Panc1 (cell line): ENCODE data around the gene MYO16. TPM values are rescaled to one million over a fixed set of nuclear protein-coding genes. Genes with fewer than 3 reads are reported as not detected.

Source experiments
- ATAC-seq: fragments of 200-7000 bp; cut with Tn5 transposase; 2 replicates; pipeline ENCODE4 v1.9.1; 2020; ENCODE audit warnings: mild to moderate bottlenecking, moderate library complexity
- BruUV-seq: library from RNA; stranded (reverse); fragments of 400-500 nt; replicated peaks from 2 replicates; lab custom pipeline; 2021; lab: Mats Ljungman, UMichigan
- CTCF ChIA-PET: fragments of 300-600 bp; sonication (Branson Sonifier 250); formaldehyde crosslinking; loops from one replicate; lab custom pipeline; 2022; ENCODE audit warnings: antibody characterized with exemption; lab: Charles Lee
- POLR2A ChIA-PET: fragments of 300-600 bp; sonication (Branson Sonifier 250); formaldehyde crosslinking; loops from one replicate; lab custom pipeline; 2022; ENCODE audit warnings: antibody characterized with exemption; lab: Charles Lee
- DNase-seq: peaks from one replicate; pipeline ENCODE4 v3.0.0-alpha.2; 2010; ENCODE audit warnings: low read depth, low spot score
- H3K27ac ChIP-seq: 2 replicates; pipeline ENCODE4 v1.5.1; 2011; ENCODE audit warnings: mild to moderate bottlenecking, low read length, inconsistent platforms
- H3K27me3 ChIP-seq: fragments of 200-500 bp; sonication (Bioruptor generic); 2 replicates; pipeline ENCODE4 v1.6.0; 2014; ENCODE audit warnings: low read length, inconsistent platforms; ENCODE audit not compliant: control insufficient read depth, insufficient read depth
- H3K36me3 ChIP-seq: fragments of 200-500 bp; sonication (Bioruptor generic); 2 replicates; pipeline ENCODE4 v1.5.1; 2014; ENCODE audit warnings: inconsistent platforms, mild to moderate bottlenecking, low read length, moderate library complexity; ENCODE audit not compliant: control insufficient read depth, insufficient read depth
- H3K4me1 ChIP-seq: 2 replicates; pipeline ENCODE4 v1.5.1; 2011; ENCODE audit warnings: inconsistent platforms, mild to moderate bottlenecking, low read length, moderate library complexity; ENCODE audit not compliant: control insufficient read depth, insufficient read depth
- H3K4me3 ChIP-seq, 2 experiments: 2 replicates each; pipeline ENCODE4 v1.5.1; 2011 to 2012; ENCODE audit warnings: low read depth in 2 of 2, low read length in 2 of 2, mild to moderate bottlenecking in 2 of 2, inconsistent platforms in 1 of 2, moderate library complexity in 1 of 2
- H3K9me3 ChIP-seq: fragments of 200-500 bp; sonication (Bioruptor generic); 2 replicates; pipeline ENCODE4 v1.5.1; 2014; ENCODE audit warnings: low read depth, mild to moderate bottlenecking, inconsistent platforms, low read length, moderate library complexity; ENCODE audit not compliant: control insufficient read depth, insufficient read depth
- POLR2AphosphoS5 ChIP-seq: IDR thresholded peaks from 2 replicates; pipeline ENCODE4 v1.6.1; 2012; ENCODE audit warnings: mild to moderate bottlenecking, low read depth, low read length, moderate library complexity
- SIN3A ChIP-seq: IDR thresholded peaks from 2 replicates; pipeline ENCODE4 v1.6.1; 2012; ENCODE audit warnings: low read depth, mild to moderate bottlenecking, low read length, moderate library complexity, borderline replicate concordance; ENCODE audit not compliant: insufficient read depth
- TCF7L2 ChIP-seq: IDR thresholded peaks from 2 replicates; pipeline ENCODE4 v1.6.1; 2011; ENCODE audit warnings: mild to moderate bottlenecking, low read depth, low read length, inconsistent platforms
- in situ Hi-C: cut with HindIII; loops from 2 replicates; pipeline ENCODE4 v1.10.0; 2016; ENCODE audit warnings: low sequenced_read_pairs, low pct_unique_long_range_greater_than_20kb
- intact Hi-C: fragments of 100-400 bp; cut with micrococcal nuclease; formaldehyde crosslinking; loops from one replicate; pipeline ENCODE4 v1.10.0; 2022; ENCODE audit not compliant: unreplicated experiment
- total RNA-seq: library from RNA; stranded (reverse); gene quantifications from one replicate; pipeline ENCODE4 v1.2.1, GENCODE V29; 2021; ENCODE audit not compliant: unreplicated experiment
- TF ChIP-seq, protein P1 (sequence below): fragments of 450-650 bp; IDR thresholded peaks from 2 replicates; pipeline ENCODE4 v1.5.1; 2017; ENCODE audit warnings: mild to moderate bottlenecking
- TF ChIP-seq, protein P2 (sequence below), 2 experiments: IDR thresholded peaks; 2 replicates each; pipeline ENCODE4 v1.6.1; 2011 to 2012; ENCODE audit warnings: low read depth in 2 of 2, control low read depth in 1 of 2, low read length in 1 of 2, mild to moderate bottlenecking in 1 of 2, moderate library complexity in 1 of 2; ENCODE audit not compliant: insufficient read depth in 1 of 2

Gene MYO16
- total RNA-seq, 1 experiment from 2014 or later, result 0.08 TPM

DNA sequence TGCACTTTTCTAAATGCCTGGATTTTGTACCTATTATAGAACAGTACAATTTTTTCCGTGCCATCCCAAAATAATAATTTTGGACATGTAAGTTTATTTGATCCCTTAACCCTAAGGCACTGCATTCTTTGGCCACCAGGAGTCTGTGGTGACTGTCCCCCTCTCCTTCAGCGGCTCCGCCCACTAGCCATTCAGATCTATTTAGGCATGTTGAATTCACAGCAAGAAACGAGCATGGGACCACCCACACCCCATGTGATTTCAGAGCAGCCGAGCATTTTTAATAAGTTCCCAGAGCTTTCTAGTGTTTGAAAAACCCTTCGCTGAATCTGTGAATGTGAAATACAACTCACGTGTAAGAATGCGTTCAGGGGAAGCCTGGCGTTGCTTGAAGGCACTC lies 567.5 kb downstream of the MYO16 start:
- ATAC-seq, result no peak
- CTCF ChIA-PET, result no interaction called here
- DNase-seq, result no peak
- Histone ChIP-seq H3K27me3 (no peaks in the 10 kb centered on the region), H3K4me3 (no peak overlapping the region), H3K36me3 (no peaks in the 10 kb centered on the region), H3K9me3 (no peaks in the 10 kb centered on the region), H3K27ac (no peak overlapping the region), H3K4me1 (no peaks in the 10 kb centered on the region; the same call in 1 of the 2 replicates)
- intact Hi-C loops (no loop called here), in situ Hi-C loops (no loop called here)
- no peak for TF ChIP-seq POLR2AphosphoS5
- no peak for TF ChIP-seq SIN3A
- TF ChIP-seq, protein P1, sequence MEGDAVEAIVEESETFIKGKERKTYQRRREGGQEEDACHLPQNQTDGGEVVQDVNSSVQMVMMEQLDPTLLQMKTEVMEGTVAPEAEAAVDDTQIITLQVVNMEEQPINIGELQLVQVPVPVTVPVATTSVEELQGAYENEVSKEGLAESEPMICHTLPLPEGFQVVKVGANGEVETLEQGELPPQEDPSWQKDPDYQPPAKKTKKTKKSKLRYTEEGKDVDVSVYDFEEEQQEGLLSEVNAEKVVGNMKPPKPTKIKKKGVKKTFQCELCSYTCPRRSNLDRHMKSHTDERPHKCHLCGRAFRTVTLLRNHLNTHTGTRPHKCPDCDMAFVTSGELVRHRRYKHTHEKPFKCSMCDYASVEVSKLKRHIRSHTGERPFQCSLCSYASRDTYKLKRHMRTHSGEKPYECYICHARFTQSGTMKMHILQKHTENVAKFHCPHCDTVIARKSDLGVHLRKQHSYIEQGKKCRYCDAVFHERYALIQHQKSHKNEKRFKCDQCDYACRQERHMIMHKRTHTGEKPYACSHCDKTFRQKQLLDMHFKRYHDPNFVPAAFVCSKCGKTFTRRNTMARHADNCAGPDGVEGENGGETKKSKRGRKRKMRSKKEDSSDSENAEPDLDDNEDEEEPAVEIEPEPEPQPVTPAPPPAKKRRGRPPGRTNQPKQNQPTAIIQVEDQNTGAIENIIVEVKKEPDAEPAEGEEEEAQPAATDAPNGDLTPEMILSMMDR, result no peak
- no peak for TF ChIP-seq TCF7L2
- TF ChIP-seq, protein P2, sequence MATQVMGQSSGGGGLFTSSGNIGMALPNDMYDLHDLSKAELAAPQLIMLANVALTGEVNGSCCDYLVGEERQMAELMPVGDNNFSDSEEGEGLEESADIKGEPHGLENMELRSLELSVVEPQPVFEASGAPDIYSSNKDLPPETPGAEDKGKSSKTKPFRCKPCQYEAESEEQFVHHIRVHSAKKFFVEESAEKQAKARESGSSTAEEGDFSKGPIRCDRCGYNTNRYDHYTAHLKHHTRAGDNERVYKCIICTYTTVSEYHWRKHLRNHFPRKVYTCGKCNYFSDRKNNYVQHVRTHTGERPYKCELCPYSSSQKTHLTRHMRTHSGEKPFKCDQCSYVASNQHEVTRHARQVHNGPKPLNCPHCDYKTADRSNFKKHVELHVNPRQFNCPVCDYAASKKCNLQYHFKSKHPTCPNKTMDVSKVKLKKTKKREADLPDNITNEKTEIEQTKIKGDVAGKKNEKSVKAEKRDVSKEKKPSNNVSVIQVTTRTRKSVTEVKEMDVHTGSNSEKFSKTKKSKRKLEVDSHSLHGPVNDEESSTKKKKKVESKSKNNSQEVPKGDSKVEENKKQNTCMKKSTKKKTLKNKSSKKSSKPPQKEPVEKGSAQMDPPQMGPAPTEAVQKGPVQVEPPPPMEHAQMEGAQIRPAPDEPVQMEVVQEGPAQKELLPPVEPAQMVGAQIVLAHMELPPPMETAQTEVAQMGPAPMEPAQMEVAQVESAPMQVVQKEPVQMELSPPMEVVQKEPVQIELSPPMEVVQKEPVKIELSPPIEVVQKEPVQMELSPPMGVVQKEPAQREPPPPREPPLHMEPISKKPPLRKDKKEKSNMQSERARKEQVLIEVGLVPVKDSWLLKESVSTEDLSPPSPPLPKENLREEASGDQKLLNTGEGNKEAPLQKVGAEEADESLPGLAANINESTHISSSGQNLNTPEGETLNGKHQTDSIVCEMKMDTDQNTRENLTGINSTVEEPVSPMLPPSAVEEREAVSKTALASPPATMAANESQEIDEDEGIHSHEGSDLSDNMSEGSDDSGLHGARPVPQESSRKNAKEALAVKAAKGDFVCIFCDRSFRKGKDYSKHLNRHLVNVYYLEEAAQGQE (IDR thresholded peaks at IDR 0.05; ENCODE audit: insufficient read depth in 1 of 2, low read depth in 2 of 2, low read length in 1 of 2), result no peak
- no TSS peak for BruUV-seq
- POLR2A ChIA-PET, result no interaction called here

DNA sequence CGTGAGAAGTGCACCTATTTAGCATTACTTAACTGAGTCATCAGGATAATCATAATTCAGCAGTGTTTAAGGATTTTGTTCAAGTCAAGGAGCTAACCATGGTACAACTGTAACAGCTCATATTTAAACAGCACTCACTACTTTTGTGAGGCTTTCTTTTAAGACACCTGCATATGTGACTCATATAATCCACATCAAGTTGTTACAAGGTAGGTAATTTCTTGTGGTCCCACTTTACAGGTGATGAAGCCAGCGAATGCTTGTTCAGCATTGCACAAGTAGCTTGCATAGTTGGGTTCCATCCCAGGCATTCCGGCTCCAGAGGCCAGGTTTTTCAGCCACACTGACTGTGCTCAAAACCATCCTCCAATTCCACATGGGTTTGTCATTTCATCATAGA lies 569.2 kb downstream of the MYO16 start:
- TF ChIP-seq, protein P1, result no peak
- TF ChIP-seq POLR2AphosphoS5, result no peak
- TF ChIP-seq TCF7L2, result no peak
- no peak for TF ChIP-seq SIN3A
- TF ChIP-seq, protein P2 (IDR thresholded peaks at IDR 0.05; ENCODE audit: insufficient read depth in 1 of 2, low read depth in 2 of 2, low read length in 1 of 2), result no peak
- intact Hi-C loops (no loop called here), in situ Hi-C loops (no loop called here)
- Histone ChIP-seq H3K4me3 (no peak overlapping the region), H3K27ac (no peak overlapping the region), H3K4me1 (no peaks in the 10 kb centered on the region; the same call in none of the 2 replicates), H3K27me3 (no peaks in the 10 kb centered on the region), H3K36me3 (no peaks in the 10 kb centered on the region), H3K9me3 (no peaks in the 10 kb centered on the region)
- ATAC-seq (no peak), DNase-seq (no peak)
- no TSS peak for BruUV-seq
- CTCF ChIA-PET, result interaction anchor here (0.6 kb wide), 1 partner anchor 289 kb away, joined by 7 read pairs; no protein-coding TSS in a partner anchor
- POLR2A ChIA-PET, result no interaction called here
